HG03066 (cell line): ENCODE data around the gene TNFAIP8L3.
"Not testable (repeated sequence)": the region's sequence is repeated elsewhere in the genome, so short reads cannot be mapped to it uniquely, and the experiment has no call there.

Experiments
- ATAC-seq: cut with Tn5 transposase; IDR thresholded peaks from one replicate; pipeline ENCODE4 v1.9.1; 2021; ENCODE audit warnings: low read depth; ENCODE audit not compliant: unreplicated experiment

The TNFAIP8L3 gene

DNA sequence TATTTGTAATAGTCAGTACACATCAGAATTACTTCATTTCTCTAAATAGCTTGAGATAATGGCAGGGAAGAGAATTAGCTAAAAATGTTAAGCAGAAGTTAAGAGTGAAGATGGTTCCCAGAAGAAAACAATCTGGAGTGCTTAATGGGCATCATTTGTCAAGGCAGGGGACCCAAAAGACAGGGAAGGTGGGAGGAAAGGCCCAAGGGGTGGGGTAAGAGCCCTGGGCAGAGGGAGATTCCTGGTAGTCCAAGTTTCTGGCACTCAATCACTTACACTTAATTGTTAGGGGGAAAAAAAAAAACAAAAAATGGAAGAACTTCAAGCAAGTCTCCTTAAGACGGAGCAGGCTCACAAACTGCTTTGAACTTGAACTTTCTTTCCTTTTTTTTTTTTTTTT lies 28.9 kb downstream of the TNFAIP8L3 start:
- ATAC-seq = no peak

GRCh38 chr15:51065261-51065660 lies 29.4 kb downstream of the TNFAIP8L3 start:
- no peak for ATAC-seq

DNA sequence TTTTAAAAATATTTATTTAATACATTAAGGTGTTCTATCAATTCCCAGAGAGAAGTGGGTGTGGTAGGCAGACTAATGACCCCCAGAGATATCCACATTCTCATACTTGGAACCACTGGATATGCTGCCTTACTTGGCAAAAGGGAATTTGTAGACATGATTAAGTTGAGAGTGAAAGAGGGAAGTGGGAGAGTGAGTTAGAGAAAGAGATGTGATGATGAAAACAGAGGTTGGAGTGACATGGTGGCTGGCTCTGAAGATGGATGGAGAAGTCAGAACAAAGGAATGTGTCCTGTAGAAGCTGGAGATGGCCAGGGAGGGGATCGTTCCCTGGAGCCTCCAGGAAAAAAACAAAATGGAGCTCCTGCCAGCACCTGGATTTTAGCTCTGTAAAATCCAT lies 32.0 kb downstream of the TNFAIP8L3 start:
- ATAC-seq = no peak

DNA sequence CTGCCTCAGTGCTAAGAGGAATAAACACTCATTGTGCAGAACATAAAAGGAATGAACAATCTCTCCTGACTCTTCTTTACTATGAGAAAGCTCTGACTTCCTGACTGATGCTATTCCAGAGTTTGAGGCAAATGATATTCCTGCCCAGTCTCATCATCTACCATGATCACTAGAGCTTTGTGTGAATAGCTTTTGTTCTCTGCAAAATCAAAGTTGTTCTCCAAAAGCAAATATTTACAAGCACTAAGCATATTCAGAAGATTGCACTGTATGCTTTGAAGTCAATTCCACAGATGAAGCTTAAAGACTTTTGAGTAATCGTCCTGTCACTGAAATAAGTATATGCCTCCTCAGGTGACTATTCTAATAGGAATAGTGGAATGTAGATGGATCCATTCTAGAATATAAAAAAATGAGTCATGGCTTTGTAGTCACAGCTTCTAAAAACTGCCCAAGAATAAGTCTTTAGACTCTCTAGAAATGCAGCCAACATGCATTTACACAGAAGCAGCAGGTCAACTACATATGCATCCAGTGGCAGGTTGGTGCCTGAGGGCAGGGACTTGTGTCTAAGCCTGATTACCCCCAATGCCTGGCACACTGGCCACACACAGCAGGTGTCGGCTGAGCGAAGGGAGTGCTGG lies 34.6 kb downstream of the TNFAIP8L3 start:
- ATAC-seq = no peak

GRCh38 chr15:51054535-51054934 lies 40.2 kb downstream of the TNFAIP8L3 start:
- no peak for ATAC-seq

DNA sequence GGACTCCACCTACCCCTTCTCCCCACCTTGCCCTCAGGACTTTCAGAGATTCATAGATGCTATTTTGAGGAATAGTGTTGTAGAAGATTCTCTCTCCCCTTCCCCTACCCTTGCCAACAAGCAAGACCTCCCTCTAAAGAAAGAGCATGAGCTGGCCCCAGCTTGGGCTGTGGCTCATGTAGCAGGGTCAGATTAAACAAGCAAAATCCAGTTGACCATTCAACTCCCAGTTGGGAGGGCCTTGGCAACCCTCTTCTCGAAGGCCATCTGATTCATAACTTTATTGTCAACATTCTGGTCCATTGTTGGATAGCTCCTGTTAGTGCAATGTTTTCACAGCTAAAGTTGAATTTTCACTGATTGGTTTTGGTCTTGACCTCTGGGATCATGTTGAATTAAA lies 41.1 kb downstream of the TNFAIP8L3 start:
- no peak for ATAC-seq

DNA sequence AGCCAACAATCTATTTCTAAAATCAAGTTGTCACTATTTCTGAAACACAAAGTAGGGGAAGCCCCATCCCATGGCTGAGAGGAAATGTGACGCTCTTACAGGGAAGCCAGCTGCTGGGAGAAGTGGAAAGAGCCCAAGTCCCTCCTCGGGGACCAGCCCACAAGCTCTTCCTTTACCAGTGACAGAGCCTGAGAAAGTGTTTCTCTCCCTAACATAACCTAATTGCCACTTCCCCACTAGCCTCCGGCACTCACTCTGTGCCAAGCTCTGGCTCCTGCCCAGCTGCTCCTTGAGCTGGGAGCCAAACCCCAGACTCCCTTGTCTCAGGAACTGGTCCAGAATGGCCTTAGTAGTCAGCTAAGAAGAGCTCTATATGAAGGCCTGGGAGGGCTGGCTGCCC lies 42.9 kb downstream of the TNFAIP8L3 start:
- ATAC-seq = no peak

DNA sequence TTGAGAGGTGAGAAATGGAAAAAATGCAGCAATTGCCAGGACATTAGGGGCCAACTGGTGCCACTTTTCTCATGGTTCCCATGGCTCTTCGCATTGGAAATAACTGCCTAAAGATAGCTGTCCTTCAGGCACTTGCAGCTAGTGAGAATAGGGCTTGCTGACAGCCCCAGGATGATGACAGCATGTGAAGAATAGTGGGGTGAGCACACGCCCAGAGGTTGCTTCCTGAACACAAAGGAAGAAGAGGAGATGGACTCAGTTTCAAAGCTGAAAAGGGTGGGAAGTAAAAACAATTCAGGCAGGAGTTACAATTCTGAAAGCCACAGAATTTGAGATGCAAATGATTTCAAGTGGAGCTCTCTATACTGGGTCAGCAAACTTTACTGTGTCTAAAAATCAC lies 45.6 kb downstream of the TNFAIP8L3 start:
- ATAC-seq = no peak

DNA sequence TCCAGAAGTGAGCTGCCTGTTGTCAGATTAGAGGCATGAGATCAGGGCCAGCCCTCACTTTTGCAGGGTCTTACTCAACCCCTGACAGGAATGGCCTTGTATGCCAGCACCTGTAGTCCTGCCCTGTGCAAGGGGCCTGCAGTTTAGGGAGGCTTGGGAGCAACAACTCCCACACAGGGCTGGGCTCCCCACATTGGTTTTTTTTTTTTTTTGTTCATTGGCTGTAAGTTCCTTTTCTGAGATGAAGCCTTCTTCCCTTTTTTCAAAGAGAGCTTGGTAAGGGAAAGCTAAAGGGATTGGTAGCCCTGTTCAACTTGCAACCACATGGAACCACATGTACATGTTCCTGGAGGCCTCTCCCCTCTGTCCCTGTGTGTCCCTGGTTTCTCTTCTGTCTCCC lies 46.4 kb downstream of the TNFAIP8L3 start:
- no peak for ATAC-seq

DNA sequence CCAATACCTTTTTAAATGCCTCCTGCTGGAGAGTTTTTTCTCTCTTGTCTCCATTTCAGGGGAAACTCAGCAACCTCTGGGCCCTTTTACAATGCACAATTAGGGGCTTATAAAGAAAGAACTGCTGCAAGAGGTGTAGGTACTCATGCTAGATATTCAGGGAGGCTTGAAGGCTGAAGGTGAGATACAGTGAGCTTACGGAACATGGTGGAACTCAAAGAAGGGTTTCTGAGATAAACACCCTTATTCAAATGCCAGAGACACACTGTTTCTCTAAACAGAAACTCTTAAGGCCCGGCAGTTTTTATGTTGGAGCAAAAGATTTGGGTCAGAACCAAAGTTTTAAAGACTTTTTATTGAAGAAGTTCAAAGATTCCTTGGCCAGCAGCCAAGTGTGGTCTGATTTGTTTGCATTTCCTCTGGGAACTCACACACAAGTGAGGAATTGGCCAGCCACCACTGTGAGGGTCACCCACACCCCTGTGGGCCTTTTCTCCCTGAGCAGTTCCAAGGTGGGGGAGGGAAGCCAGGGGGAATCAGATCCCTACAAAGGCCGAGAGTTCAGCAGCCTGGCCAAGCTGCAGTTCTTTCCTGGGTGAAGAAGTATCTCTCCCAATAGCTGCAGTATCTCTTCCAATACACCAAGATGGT lies 47.8 kb downstream of the TNFAIP8L3 start:
- no peak for ATAC-seq

- ATAC-seq = no peak
Observed at GRCh38 chr15:51046016-51046415, 48.7 kb downstream of the TNFAIP8L3 start.

DNA sequence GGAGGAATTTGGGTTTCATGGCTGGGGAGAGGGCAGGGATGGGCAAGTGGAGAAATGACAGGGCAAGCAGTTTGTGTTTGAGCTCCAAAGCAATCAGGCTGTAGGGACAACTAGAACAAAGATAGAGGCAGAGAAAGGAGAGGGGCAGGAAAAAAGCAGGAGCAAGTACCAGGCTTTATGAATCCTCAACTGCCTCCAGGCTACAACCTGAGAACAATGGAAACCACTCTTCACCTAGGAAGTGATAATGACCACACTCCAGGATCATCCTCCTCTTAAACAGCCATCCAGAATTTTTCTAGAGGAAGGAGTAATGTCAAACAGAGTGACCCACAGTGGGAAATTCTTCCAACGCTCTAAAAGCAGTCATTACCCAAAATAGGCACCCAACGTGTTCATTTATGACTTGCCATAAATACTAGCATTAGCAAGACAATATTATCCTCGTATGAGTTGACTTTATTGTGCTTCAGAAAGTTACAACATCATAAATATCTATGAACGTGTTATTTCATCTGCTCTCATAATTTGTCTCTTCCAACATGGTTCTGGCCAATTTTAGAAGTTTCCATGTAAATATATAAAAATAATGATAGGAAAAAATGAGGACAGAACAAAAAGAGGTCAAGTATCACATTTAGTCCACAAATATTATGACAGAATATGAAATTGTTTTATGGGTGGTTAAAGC lies 50.5 kb downstream of the TNFAIP8L3 start:
- ATAC-seq = no peak

DNA sequence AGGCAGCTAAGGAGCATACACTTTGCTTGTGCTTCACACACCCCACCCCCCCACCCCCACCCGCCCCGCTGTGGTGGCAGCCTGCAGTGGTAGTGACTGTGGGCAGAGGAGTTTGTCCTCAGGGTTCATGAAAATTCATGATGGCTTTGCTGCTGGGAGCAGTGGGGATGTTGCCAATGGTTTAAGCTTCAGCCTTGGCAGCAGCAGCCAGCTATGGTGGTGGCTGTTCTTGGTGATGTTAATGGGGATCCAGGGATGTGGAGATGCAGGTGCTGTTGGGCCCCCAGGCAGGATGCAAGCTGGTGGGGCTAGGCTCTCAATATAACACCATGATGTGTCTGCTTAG lies 55.8 kb downstream of the TNFAIP8L3 start:
- ATAC-seq = no peak

DNA sequence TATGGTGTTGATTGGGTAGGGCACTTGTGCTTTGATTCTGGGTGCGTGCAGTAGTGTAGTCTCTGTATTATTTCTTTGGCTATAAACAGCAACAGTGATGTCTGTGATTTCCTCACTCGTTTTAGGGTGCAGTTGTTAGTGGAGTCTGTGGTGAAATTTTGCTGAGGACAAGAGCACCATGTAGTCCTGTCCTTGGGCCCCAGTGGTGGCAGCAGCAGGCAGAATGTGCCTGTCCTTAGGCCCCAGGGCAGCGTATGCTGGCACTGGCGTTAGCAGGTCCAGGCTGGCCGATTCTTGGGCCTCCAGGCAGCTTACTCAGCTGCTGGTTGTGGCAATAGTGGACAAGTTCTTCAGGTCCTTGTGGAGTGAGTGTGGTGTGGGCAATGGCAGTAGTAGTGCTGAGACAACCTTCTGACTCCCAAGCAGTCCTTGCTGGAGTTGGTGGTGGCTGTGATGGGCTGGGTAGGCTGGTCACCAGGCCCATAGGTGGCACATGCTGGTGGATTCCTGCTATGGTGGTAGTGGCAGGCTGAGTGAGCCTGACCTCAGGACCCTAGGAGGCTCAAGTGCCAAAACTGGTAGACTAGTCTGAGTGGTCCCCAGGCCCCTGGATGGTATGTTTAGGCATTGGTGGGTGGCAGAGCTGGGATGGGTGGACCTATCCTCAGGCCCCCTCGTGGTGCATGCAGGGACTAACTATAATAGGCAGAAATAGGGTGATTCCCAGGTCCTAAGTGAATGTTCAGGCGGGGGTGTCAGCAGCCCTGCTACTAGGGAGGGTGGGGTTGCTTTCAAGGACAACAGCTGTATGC lies 56.3 kb downstream of the TNFAIP8L3 start:
- ATAC-seq = no peak

DNA sequence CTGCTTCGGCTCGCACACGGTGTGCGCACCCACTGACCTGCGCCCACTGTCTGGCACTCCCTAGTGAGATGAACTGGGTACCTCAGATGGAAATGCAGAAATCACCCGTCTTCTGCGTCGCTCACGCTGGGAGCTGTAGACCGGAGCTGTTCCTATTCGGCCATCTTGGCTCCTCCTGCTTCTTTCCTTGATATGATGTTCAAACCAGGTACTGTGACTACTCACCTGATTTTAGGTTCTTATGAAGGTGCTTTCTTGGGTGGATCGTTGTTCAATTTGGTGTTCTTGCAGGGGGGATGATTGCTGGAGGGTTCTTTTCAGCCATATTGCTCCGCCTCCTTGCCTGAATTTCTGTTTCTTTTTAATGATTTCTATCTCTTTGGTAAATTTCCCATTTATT lies 57.2 kb downstream of the TNFAIP8L3 start:
- not testable (repeated sequence) for ATAC-seq

- ATAC-seq = no peak
Observed at GRCh38 chr15:51030649-51031316, 63.9 kb downstream of the TNFAIP8L3 start.

- no peak for ATAC-seq
Observed at GRCh38 chr15:51025454-51025846, 69.3 kb downstream of the TNFAIP8L3 start.

DNA sequence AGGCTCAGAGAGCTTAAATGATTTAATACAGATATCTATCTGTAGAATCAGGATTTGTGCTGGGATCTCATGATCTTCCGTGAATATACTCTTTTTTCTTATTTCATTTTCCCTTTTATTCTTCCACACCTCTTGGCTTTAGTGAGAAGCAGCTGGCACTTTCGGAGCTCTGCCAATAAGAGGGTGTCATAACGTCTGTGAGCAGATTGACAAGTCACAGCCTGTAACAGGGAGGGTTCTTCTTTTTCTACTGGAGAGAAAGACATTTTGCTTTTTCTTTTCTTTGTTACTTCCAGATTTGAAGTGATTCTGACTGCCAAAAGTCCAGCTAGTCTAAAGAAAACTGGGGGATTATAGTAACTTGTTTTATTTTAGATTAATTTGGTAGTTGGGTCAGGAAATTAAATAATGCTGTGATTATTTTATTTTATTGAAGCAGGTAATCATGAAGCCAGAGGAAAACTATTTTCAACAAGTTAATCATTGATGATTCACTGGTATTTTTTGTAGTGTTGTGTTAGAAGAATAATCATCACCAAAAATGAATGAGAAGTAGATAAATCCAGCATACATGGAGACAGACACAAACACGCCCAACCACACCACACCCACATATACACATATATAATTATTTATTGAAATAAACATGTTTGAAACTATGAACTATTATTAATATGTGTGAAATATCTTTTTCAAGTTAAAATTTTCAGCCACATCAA lies 69.8 kb downstream of the TNFAIP8L3 start:
- no peak for ATAC-seq

DNA sequence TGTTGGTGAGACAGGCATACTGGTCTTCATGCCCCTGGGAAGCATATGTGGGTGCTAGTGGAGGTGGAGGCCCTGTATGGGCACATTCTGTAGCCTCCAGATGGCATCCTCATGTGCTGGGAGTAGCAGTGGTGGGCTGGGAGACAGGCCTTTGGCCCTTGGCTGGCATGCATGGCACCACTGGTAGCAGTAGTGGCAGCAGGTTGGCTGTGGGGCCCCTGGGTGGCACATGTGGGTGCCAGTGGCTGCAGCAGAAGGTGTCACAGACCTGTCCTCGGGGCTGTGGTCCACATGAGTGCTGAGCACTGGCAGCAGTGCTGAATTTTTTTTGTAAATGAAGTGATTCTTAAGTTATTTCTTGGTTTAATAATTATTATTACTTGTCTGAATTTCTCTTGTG lies 71.2 kb downstream of the TNFAIP8L3 start:
- no peak for ATAC-seq

- ATAC-seq = no peak
Observed at GRCh38 chr15:51022206-51022605, 72.5 kb downstream of the TNFAIP8L3 start.
